Endothelial cell of umbilical vein (primary cell): ENCODE results near the gene TNKS2. TPM values are rescaled to one million over a fixed set of nuclear protein-coding genes. Genes with fewer than 3 reads are reported as not detected.

Source experiments
- BruUV-seq: library from RNA; stranded (reverse); fragments of 400-500 nt; replicated peaks from 2 replicates; lab custom pipeline; 2021; lab: Mats Ljungman, UMichigan
- CTCF ChIA-PET: fragments of 300-600, 350-600 bp; sonication (Branson Sonifier 250); formaldehyde crosslinking; loops from one replicate; lab custom pipeline; 2021; ENCODE audit warnings: antibody characterized with exemption, inconsistent platforms; lab: Charles Lee
- POLR2A ChIA-PET: fragments of 300-600, 350-600 bp; sonication (Branson Sonifier 250); formaldehyde crosslinking; loops from one replicate; lab custom pipeline; 2021; ENCODE audit warnings: antibody characterized with exemption, inconsistent platforms; lab: Charles Lee
- DNase-seq: peaks from one replicate; pipeline ENCODE4 v3.0.0-alpha.2; 2011; ENCODE audit warnings: low read depth, low spot score
- FAIRE-seq: peaks from 2 replicates; lab custom pipeline; 2011; peaks lifted over from hg19 to GRCh38; lab: Jason Lieb, UNC
- H2AFZ ChIP-seq: 2 replicates; pipeline ENCODE4 v1.6.0; 2012; ENCODE audit warnings: low read depth, low read length, control low read depth, inconsistent platforms
- H3K27ac ChIP-seq: 2 replicates; pipeline ENCODE4 v1.5.1; 2011; ENCODE audit warnings: low read depth, mild to moderate bottlenecking, control low read depth, low read length, moderate library complexity; ENCODE audit not compliant: insufficient read depth
- H3K27me3 ChIP-seq, 2 experiments: 2 replicates each; pipeline versions ENCODE4 v1.6.0 to v1.6.1; 2011; ENCODE audit warnings: low read length in 2 of 2, mixed read lengths in 1 of 2; ENCODE audit not compliant: control insufficient read depth in 2 of 2, insufficient read depth in 2 of 2
- H3K36me3 ChIP-seq, 2 experiments: 2 replicates in 1 of 2; 3 replicates in 1 of 2; pipeline ENCODE4 v1.5.1; 2011; ENCODE audit warnings: low read length in 2 of 2, mild to moderate bottlenecking in 1 of 2, moderate library complexity in 1 of 2; ENCODE audit not compliant: control insufficient read depth in 2 of 2, insufficient read depth in 2 of 2; ENCODE audit errors: extremely low read depth in 1 of 2
- H3K4me1 ChIP-seq: 3 replicates; pipeline ENCODE4 v1.5.1; 2011; ENCODE audit warnings: mild to moderate bottlenecking, low read length; ENCODE audit not compliant: control insufficient read depth, insufficient read depth; ENCODE audit errors: extremely low read depth
- H3K4me2 ChIP-seq: 2 replicates; pipeline ENCODE4 v1.6.1; 2011; ENCODE audit warnings: low read length, control low read depth, mixed read lengths; ENCODE audit not compliant: insufficient read depth
- H3K4me3 ChIP-seq, 3 experiments: fragments of 200-600 bp in 1 of 3; sonication (generic), shearing (Covaris generic) in 1 of 3; replicated peaks in 1 of 3; 2 replicates each; pipeline ENCODE4 v1.5.1; 2011 to 2016; ENCODE audit warnings: control low read depth in 3 of 3, low read length in 3 of 3, mild to moderate bottlenecking in 2 of 3, inconsistent platforms in 1 of 3, low read depth in 1 of 3, moderate library complexity in 1 of 3; ENCODE audit not compliant: insufficient read depth in 1 of 3
- H3K79me2 ChIP-seq: 2 replicates; pipeline ENCODE4 v1.6.0; 2012; ENCODE audit warnings: low read length, inconsistent platforms; ENCODE audit not compliant: control insufficient read depth, insufficient read depth
- H3K9ac ChIP-seq: replicated peaks from 2 replicates; pipeline ENCODE3; 2011; ENCODE audit warnings: low read length, control low read depth; ENCODE audit not compliant: insufficient read depth; ENCODE audit errors: extremely low read depth
- H3K9me1 ChIP-seq: replicated peaks from 3 replicates; pipeline ENCODE4 v1.6.0; 2011; ENCODE audit warnings: mild to moderate bottlenecking, low read length; ENCODE audit not compliant: control insufficient read depth, insufficient read depth; ENCODE audit errors: extremely low read depth
- H3K9me3 ChIP-seq: replicated peaks from 2 replicates; pipeline ENCODE4 v1.5.1; 2012; ENCODE audit warnings: low read length, inconsistent platforms; ENCODE audit not compliant: control insufficient read depth, insufficient read depth
- H4K20me1 ChIP-seq: replicated peaks from 2 replicates; pipeline ENCODE3; 2011; ENCODE audit warnings: mild to moderate bottlenecking, low read length; ENCODE audit not compliant: control insufficient read depth, insufficient read depth; ENCODE audit errors: extremely low read depth
- CTCF ChIP-seq, 2 donors: IDR thresholded peaks; 1 replicate in 1 of 2; 2 replicates in 1 of 2; pipeline ENCODE4 v1.5.1; 2011; ENCODE audit warnings: low read length in 2 of 2, mild to moderate bottlenecking in 2 of 2, moderate library complexity in 2 of 2, control low read depth in 1 of 2, inconsistent platforms in 1 of 2, low read depth in 1 of 2; ENCODE audit not compliant: insufficient read depth in 1 of 2; ENCODE audit errors: extremely low read depth in 1 of 2
- EZH2 ChIP-seq: IDR thresholded peaks from 2 replicates; pipeline ENCODE4 v1.6.1; 2012; ENCODE audit warnings: borderline replicate concordance, low read depth, mild to moderate bottlenecking, moderate library complexity, low read length, inconsistent platforms; ENCODE audit not compliant: severe bottlenecking
- FOS ChIP-seq: IDR thresholded peaks from 2 replicates; pipeline ENCODE4 v1.6.1; 2011; ENCODE audit warnings: mild to moderate bottlenecking, low read length, moderate library complexity, borderline replicate concordance; ENCODE audit not compliant: insufficient read depth
- GATA2 ChIP-seq: IDR thresholded peaks from 2 replicates; pipeline ENCODE4 v1.7.0; 2011; ENCODE audit warnings: low read depth, mild to moderate bottlenecking, moderate library complexity, mixed read lengths, low read length; ENCODE audit not compliant: insufficient read length, insufficient read depth
- JUN ChIP-seq: IDR thresholded peaks from 2 replicates; pipeline ENCODE4 v1.6.1; 2011; ENCODE audit warnings: borderline replicate concordance, low read depth; ENCODE audit not compliant: insufficient read length, insufficient read depth
- MYC ChIP-seq: IDR thresholded peaks from one replicate; pipeline ENCODE4 v1.6.1; 2011; ENCODE audit warnings: mild to moderate bottlenecking, low read depth, low read length
- POLR2A ChIP-seq: IDR thresholded peaks from 2 replicates; pipeline ENCODE4 v1.6.1; 2012; ENCODE audit warnings: low read depth, mild to moderate bottlenecking, control low read depth, low read length
- POLR2AphosphoS5 ChIP-seq: IDR thresholded peaks from 2 replicates; pipeline ENCODE4 v1.6.1; 2012; ENCODE audit warnings: low read depth, mild to moderate bottlenecking, control low read depth, low read length, moderate library complexity; ENCODE audit not compliant: insufficient read depth
- dilution Hi-C: fragments of 300-500 bp; cut with MboI; formaldehyde crosslinking; loops from one replicate; pipeline ENCODE4 v1.15.0; 2019; ENCODE audit warnings: low sequenced_read_pairs; ENCODE audit not compliant: extremely low pct_ligation_motif_present
- intact Hi-C: fragments of 100-400 bp; cut with micrococcal nuclease; formaldehyde crosslinking; loops from one replicate; pipeline ENCODE4 v1.10.0; 2022
- polyA plus RNA-seq, 4 experiments: library from polyadenylated mRNA; depleted of rRNA in 3 of 4; stranded (reverse) in 3 of 4; unstranded in 1 of 4; fragments of >200 nt; gene quantifications; 2 replicates each; pipeline versions ENCODE4 v1.2.1 to v1.2.3, GENCODE V29; 2011 to 2012; ENCODE audit warnings: missing spikeins in 1 of 4
- total RNA-seq: library from RNA; stranded (reverse); gene quantifications from 2 replicates; pipeline ENCODE4 v1.2.3, GENCODE V29; 2021
- TF ChIP-seq, protein P1 (sequence below): IDR thresholded peaks from 2 replicates; pipeline ENCODE4 v1.6.1; 2011; ENCODE audit not compliant: insufficient read depth, insufficient read length

Gene TNKS2
- total and polyA plus RNA-seq, 2 donors (not counting 3 experiments of a cell fraction or from before 2014, with no cell fraction given): 13.6 to 34.0 TPM

GRCh38 chr10:91803386-91804125 lies 5.3 kb downstream of the TNKS2 start:
- Histone ChIP-seq H3K4me2 (no peak overlapping the region), H3K4me3 (no peak overlapping the region), H2AFZ (no peak overlapping the region), H3K9me1 (no peaks in the 10 kb centered on the region), H3K79me2 (peaks cover 75% of the 10 kb centered on the region), H3K27ac (no peak overlapping the region), H3K4me1 (peaks cover 16% of the 10 kb centered on the region), H4K20me1 (no peaks in the 10 kb centered on the region), H3K36me3 (peaks cover 0 to 2% of the 10 kb centered on the region in 2 experiments), H3K27me3 (no peaks in the 10 kb centered on the region), H3K9me3 (no peaks in the 10 kb centered on the region), H3K9ac (no peak overlapping the region)
- TF ChIP-seq JUN (no peak), CTCF (IDR thresholded peaks at IDR 0.05; ENCODE audit: extremely low read depth in 1 of 2, insufficient read depth in 1 of 2, low read depth in 1 of 2, low read length in 2 of 2) (no peak), MYC (no peak), GATA2 (no peak), POLR2A (no peak), EZH2 (no peak), FOS (no peak), POLR2AphosphoS5 (no peak)
- TF ChIP-seq, protein P1, sequence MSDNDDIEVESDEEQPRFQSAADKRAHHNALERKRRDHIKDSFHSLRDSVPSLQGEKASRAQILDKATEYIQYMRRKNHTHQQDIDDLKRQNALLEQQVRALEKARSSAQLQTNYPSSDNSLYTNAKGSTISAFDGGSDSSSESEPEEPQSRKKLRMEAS: no peak
- intact Hi-C loops (no loop called here), dilution Hi-C loops (no loop called here)
- no TSS peak for BruUV-seq
- ChIA-PET POLR2A (no interaction called here), CTCF (no interaction called here)
- no peak for DNase-seq
- no peak for FAIRE-seq
